Endothelial cell of umbilical vein (primary cell): ENCODE data around the gene METTL9. TPM values are rescaled to one million over a fixed set of nuclear protein-coding genes. Genes with fewer than 3 reads are reported as not detected.

Source experiments
- BruUV-seq: library from RNA; stranded (reverse); fragments of 400-500 nt; replicated peaks from 2 replicates; lab custom pipeline; 2021; lab: Mats Ljungman, UMichigan
- CTCF ChIA-PET: fragments of 300-600, 350-600 bp; sonication (Branson Sonifier 250); formaldehyde crosslinking; loops from one replicate; lab custom pipeline; 2021; ENCODE audit warnings: antibody characterized with exemption, inconsistent platforms; lab: Charles Lee
- POLR2A ChIA-PET: fragments of 300-600, 350-600 bp; sonication (Branson Sonifier 250); formaldehyde crosslinking; loops from one replicate; lab custom pipeline; 2021; ENCODE audit warnings: antibody characterized with exemption, inconsistent platforms; lab: Charles Lee
- DNase-seq: peaks from one replicate; pipeline ENCODE4 v3.0.0-alpha.2; 2011; ENCODE audit warnings: low read depth, low spot score
- FAIRE-seq: peaks from 2 replicates; lab custom pipeline; 2011; peaks lifted over from hg19 to GRCh38; lab: Jason Lieb, UNC
- H2AFZ ChIP-seq: 2 replicates; pipeline ENCODE4 v1.6.0; 2012; ENCODE audit warnings: low read depth, low read length, control low read depth, inconsistent platforms
- H3K27ac ChIP-seq: 2 replicates; pipeline ENCODE4 v1.5.1; 2011; ENCODE audit warnings: low read depth, mild to moderate bottlenecking, control low read depth, low read length, moderate library complexity; ENCODE audit not compliant: insufficient read depth
- H3K27me3 ChIP-seq, 2 experiments: 2 replicates each; pipeline versions ENCODE4 v1.6.0 to v1.6.1; 2011; ENCODE audit warnings: low read length in 2 of 2, mixed read lengths in 1 of 2; ENCODE audit not compliant: control insufficient read depth in 2 of 2, insufficient read depth in 2 of 2
- H3K36me3 ChIP-seq, 2 experiments: 2 replicates in 1 of 2; 3 replicates in 1 of 2; pipeline ENCODE4 v1.5.1; 2011; ENCODE audit warnings: low read length in 2 of 2, mild to moderate bottlenecking in 1 of 2, moderate library complexity in 1 of 2; ENCODE audit not compliant: control insufficient read depth in 2 of 2, insufficient read depth in 2 of 2; ENCODE audit errors: extremely low read depth in 1 of 2
- H3K4me1 ChIP-seq: 3 replicates; pipeline ENCODE4 v1.5.1; 2011; ENCODE audit warnings: mild to moderate bottlenecking, low read length; ENCODE audit not compliant: control insufficient read depth, insufficient read depth; ENCODE audit errors: extremely low read depth
- H3K4me2 ChIP-seq: 2 replicates; pipeline ENCODE4 v1.6.1; 2011; ENCODE audit warnings: low read length, control low read depth, mixed read lengths; ENCODE audit not compliant: insufficient read depth
- H3K4me3 ChIP-seq, 3 experiments: fragments of 200-600 bp in 1 of 3; sonication (generic), shearing (Covaris generic) in 1 of 3; replicated peaks in 1 of 3; 2 replicates each; pipeline ENCODE4 v1.5.1; 2011 to 2016; ENCODE audit warnings: control low read depth in 3 of 3, low read length in 3 of 3, mild to moderate bottlenecking in 2 of 3, inconsistent platforms in 1 of 3, low read depth in 1 of 3, moderate library complexity in 1 of 3; ENCODE audit not compliant: insufficient read depth in 1 of 3
- H3K79me2 ChIP-seq: 2 replicates; pipeline ENCODE4 v1.6.0; 2012; ENCODE audit warnings: low read length, inconsistent platforms; ENCODE audit not compliant: control insufficient read depth, insufficient read depth
- H3K9ac ChIP-seq: replicated peaks from 2 replicates; pipeline ENCODE3; 2011; ENCODE audit warnings: low read length, control low read depth; ENCODE audit not compliant: insufficient read depth; ENCODE audit errors: extremely low read depth
- H3K9me1 ChIP-seq: replicated peaks from 3 replicates; pipeline ENCODE4 v1.6.0; 2011; ENCODE audit warnings: mild to moderate bottlenecking, low read length; ENCODE audit not compliant: control insufficient read depth, insufficient read depth; ENCODE audit errors: extremely low read depth
- H3K9me3 ChIP-seq: replicated peaks from 2 replicates; pipeline ENCODE4 v1.5.1; 2012; ENCODE audit warnings: low read length, inconsistent platforms; ENCODE audit not compliant: control insufficient read depth, insufficient read depth
- H4K20me1 ChIP-seq: replicated peaks from 2 replicates; pipeline ENCODE3; 2011; ENCODE audit warnings: mild to moderate bottlenecking, low read length; ENCODE audit not compliant: control insufficient read depth, insufficient read depth; ENCODE audit errors: extremely low read depth
- EZH2 ChIP-seq: IDR thresholded peaks from 2 replicates; pipeline ENCODE4 v1.6.1; 2012; ENCODE audit warnings: borderline replicate concordance, low read depth, mild to moderate bottlenecking, moderate library complexity, low read length, inconsistent platforms; ENCODE audit not compliant: severe bottlenecking
- FOS ChIP-seq: IDR thresholded peaks from 2 replicates; pipeline ENCODE4 v1.6.1; 2011; ENCODE audit warnings: mild to moderate bottlenecking, low read length, moderate library complexity, borderline replicate concordance; ENCODE audit not compliant: insufficient read depth
- GATA2 ChIP-seq: IDR thresholded peaks from 2 replicates; pipeline ENCODE4 v1.7.0; 2011; ENCODE audit warnings: low read depth, mild to moderate bottlenecking, moderate library complexity, mixed read lengths, low read length; ENCODE audit not compliant: insufficient read length, insufficient read depth
- JUN ChIP-seq: IDR thresholded peaks from 2 replicates; pipeline ENCODE4 v1.6.1; 2011; ENCODE audit warnings: borderline replicate concordance, low read depth; ENCODE audit not compliant: insufficient read length, insufficient read depth
- MYC ChIP-seq: IDR thresholded peaks from one replicate; pipeline ENCODE4 v1.6.1; 2011; ENCODE audit warnings: mild to moderate bottlenecking, low read depth, low read length
- POLR2A ChIP-seq: IDR thresholded peaks from 2 replicates; pipeline ENCODE4 v1.6.1; 2012; ENCODE audit warnings: low read depth, mild to moderate bottlenecking, control low read depth, low read length
- POLR2AphosphoS5 ChIP-seq: IDR thresholded peaks from 2 replicates; pipeline ENCODE4 v1.6.1; 2012; ENCODE audit warnings: low read depth, mild to moderate bottlenecking, control low read depth, low read length, moderate library complexity; ENCODE audit not compliant: insufficient read depth
- dilution Hi-C: fragments of 300-500 bp; cut with MboI; formaldehyde crosslinking; loops from one replicate; pipeline ENCODE4 v1.15.0; 2019; ENCODE audit warnings: low sequenced_read_pairs; ENCODE audit not compliant: extremely low pct_ligation_motif_present
- intact Hi-C: fragments of 100-400 bp; cut with micrococcal nuclease; formaldehyde crosslinking; loops from one replicate; pipeline ENCODE4 v1.10.0; 2022
- polyA plus RNA-seq, 4 experiments: library from polyadenylated mRNA; depleted of rRNA in 3 of 4; stranded (reverse) in 3 of 4; unstranded in 1 of 4; fragments of >200 nt; gene quantifications; 2 replicates each; pipeline versions ENCODE4 v1.2.1 to v1.2.3, GENCODE V29; 2011 to 2012; ENCODE audit warnings: missing spikeins in 1 of 4
- total RNA-seq: library from RNA; stranded (reverse); gene quantifications from 2 replicates; pipeline ENCODE4 v1.2.3, GENCODE V29; 2021
- TF ChIP-seq, protein P1 (sequence below), 2 donors: IDR thresholded peaks; 1 replicate in 1 of 2; 2 replicates in 1 of 2; pipeline ENCODE4 v1.5.1; 2011; ENCODE audit warnings: low read length in 2 of 2, mild to moderate bottlenecking in 2 of 2, moderate library complexity in 2 of 2, control low read depth in 1 of 2, inconsistent platforms in 1 of 2, low read depth in 1 of 2; ENCODE audit not compliant: insufficient read depth in 1 of 2; ENCODE audit errors: extremely low read depth in 1 of 2
- TF ChIP-seq, protein P2 (sequence below): IDR thresholded peaks from 2 replicates; pipeline ENCODE4 v1.6.1; 2011; ENCODE audit not compliant: insufficient read depth, insufficient read length

The METTL9 gene
- total and polyA plus RNA-seq, 2 donors (not counting 3 experiments of a cell fraction or from before 2014, with no cell fraction given), result 53.8 to 121 TPM

DNA sequence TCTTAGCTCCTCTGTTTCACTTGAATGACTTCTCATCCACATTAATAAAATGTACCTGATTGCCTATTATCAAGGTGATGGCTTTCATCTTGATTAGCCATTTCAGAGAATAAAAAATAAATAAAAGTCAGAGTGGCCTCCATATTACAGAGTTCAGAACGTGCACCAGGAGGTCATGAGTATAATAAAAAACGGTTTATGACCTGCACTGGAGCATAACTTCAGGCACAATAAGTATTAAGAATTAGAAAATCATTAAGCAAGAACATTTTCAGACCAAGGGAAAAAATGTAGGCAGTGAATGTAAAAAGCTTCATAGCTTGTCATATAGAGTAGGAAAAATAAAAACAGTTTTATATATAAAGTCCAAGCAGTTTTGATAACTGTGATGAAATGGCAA is 11.4 kb downstream of the METTL9 start:
- DNase-seq, result no peak
- Histone ChIP-seq H3K4me2 (no peak overlapping the region), H3K9ac (no peak overlapping the region), H3K79me2 (peaks cover 96% of the 10 kb centered on the region), H3K9me1 (no peaks in the 10 kb centered on the region), H3K27me3 (no peaks in the 10 kb centered on the region), H4K20me1 (peaks cover 10% of the 10 kb centered on the region), H3K36me3 (no peaks in the 10 kb centered on the region), H3K4me3 (no peak overlapping the region), H3K4me1 (no peaks in the 10 kb centered on the region), H3K9me3 (no peaks in the 10 kb centered on the region), H2AFZ (no peak overlapping the region), H3K27ac (no peak overlapping the region)
- no TSS peak for BruUV-seq
- FAIRE-seq, result no peak
- POLR2A ChIA-PET, result no interaction called here
- CTCF ChIA-PET, result interaction anchor here (1.2 to 2.1 kb wide), 5 partner anchors 10 to 59 kb away, joined by 3 to 7 read pairs (median 3); no protein-coding TSS in a partner anchor
- dilution Hi-C loops (no loop called here), intact Hi-C loops (no loop called here)
- TF ChIP-seq JUN, result no peak
- TF ChIP-seq, protein P1, sequence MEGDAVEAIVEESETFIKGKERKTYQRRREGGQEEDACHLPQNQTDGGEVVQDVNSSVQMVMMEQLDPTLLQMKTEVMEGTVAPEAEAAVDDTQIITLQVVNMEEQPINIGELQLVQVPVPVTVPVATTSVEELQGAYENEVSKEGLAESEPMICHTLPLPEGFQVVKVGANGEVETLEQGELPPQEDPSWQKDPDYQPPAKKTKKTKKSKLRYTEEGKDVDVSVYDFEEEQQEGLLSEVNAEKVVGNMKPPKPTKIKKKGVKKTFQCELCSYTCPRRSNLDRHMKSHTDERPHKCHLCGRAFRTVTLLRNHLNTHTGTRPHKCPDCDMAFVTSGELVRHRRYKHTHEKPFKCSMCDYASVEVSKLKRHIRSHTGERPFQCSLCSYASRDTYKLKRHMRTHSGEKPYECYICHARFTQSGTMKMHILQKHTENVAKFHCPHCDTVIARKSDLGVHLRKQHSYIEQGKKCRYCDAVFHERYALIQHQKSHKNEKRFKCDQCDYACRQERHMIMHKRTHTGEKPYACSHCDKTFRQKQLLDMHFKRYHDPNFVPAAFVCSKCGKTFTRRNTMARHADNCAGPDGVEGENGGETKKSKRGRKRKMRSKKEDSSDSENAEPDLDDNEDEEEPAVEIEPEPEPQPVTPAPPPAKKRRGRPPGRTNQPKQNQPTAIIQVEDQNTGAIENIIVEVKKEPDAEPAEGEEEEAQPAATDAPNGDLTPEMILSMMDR (IDR thresholded peaks at IDR 0.05; ENCODE audit: extremely low read depth in 1 of 2, insufficient read depth in 1 of 2, low read depth in 1 of 2, low read length in 2 of 2), result no peak
- no peak for TF ChIP-seq MYC
- no peak for TF ChIP-seq POLR2AphosphoS5
- TF ChIP-seq, protein P2, sequence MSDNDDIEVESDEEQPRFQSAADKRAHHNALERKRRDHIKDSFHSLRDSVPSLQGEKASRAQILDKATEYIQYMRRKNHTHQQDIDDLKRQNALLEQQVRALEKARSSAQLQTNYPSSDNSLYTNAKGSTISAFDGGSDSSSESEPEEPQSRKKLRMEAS, result no peak
- TF ChIP-seq FOS, result no peak
- no peak for TF ChIP-seq EZH2
- TF ChIP-seq POLR2A, result no peak
- TF ChIP-seq GATA2, result no peak
